ENCODE measurements around the gene TFIP11. TPM values are rescaled to one million over a fixed set of nuclear protein-coding genes. Genes with fewer than 3 reads are reported as not detected.

TFIP11 gene
- total RNA-seq, 4 donors from 2014 or later: 6.1 to 32.5 (median 18.1) TPM

DNA sequence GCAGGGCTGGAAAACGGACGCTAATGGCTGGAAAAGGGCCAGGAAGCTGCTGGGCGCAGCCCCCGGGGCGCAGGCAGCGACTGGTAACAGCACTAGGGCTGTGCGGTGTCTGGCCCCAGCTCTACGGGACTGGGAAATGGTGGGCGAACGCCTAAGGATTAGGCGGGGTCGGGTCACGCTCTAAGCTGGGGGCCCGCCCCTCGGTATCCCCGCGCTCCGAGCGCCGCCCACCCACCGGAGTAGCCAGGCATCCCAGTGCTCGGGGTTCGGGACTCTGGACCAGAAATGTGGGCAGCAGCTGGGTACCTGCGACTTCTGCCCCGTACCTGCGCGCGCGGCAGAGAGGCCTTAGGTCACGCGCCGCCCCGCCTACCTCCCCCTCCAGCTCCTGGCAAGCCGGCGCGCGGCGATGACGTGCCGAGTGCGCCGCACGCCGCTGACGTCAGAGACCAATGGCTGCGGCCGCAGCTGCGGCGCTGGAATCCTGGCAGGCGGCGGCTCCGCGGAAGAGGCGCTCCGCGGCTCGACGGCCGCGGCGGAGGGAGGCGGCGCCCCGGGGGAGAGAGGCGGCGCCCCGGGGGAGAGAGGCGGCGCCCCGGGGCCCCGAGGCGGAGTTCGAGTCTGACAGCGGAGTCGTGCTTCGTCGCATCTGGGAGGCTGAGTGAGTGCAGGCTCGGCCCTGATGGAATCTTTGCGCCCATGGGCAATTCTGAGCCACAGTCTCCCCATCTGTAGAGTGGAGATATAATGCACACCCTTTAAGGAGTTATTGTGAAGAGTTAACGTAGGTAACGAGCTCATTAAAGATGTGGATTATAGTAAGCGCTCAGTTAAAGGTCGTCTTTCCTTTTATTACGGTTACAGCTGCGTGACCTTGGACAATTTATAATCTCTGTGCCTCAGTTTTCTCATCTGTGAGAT is 28.6 kb downstream of the TFIP11 start, which contains the start of the genes HPS4 and SRRD:
TSS of gene HPS4 (minus strand) at position 345 of the 921 bp plus-strand sequence. CDS start 2,021 bp downstream, outside the sequence.
TSS of gene SRRD (plus strand) at position 439 of the 921 bp plus-strand sequence. CDS start at position 453, 14 bp downstream.
- H3K27ac ChIP-seq: peak within 1 kb of the TSS; percentile 88 to 94
- peak within 1 kb of the TSS; percentile 80 to 96 for H3K4me3 ChIP-seq
- peaks cover 14 to 27% of the 10 kb centered on the region in 2 donors for H3K4me1 ChIP-seq
- no peaks in the 10 kb centered on the region for H3K9me3 ChIP-seq
- no peaks in the 10 kb centered on the region for H3K27me3 ChIP-seq
- DNase-seq: peak; percentile 82 to 89
- no peaks in the 10 kb centered on the region for H3K36me3 ChIP-seq
- intact Hi-C loops (cut with DNase I; ENCODE audit: low total_unique reads): no loop called here
- peak; percentile 60 to 88 for TF ChIP-seq POLR2A (IDR thresholded peaks at IDR 0.05)
- TF ChIP-seq, protein P1, sequence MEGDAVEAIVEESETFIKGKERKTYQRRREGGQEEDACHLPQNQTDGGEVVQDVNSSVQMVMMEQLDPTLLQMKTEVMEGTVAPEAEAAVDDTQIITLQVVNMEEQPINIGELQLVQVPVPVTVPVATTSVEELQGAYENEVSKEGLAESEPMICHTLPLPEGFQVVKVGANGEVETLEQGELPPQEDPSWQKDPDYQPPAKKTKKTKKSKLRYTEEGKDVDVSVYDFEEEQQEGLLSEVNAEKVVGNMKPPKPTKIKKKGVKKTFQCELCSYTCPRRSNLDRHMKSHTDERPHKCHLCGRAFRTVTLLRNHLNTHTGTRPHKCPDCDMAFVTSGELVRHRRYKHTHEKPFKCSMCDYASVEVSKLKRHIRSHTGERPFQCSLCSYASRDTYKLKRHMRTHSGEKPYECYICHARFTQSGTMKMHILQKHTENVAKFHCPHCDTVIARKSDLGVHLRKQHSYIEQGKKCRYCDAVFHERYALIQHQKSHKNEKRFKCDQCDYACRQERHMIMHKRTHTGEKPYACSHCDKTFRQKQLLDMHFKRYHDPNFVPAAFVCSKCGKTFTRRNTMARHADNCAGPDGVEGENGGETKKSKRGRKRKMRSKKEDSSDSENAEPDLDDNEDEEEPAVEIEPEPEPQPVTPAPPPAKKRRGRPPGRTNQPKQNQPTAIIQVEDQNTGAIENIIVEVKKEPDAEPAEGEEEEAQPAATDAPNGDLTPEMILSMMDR (IDR thresholded peaks at IDR 0.05): peak in 2 of 4 experiments; percentile 4 to 18

DNA sequence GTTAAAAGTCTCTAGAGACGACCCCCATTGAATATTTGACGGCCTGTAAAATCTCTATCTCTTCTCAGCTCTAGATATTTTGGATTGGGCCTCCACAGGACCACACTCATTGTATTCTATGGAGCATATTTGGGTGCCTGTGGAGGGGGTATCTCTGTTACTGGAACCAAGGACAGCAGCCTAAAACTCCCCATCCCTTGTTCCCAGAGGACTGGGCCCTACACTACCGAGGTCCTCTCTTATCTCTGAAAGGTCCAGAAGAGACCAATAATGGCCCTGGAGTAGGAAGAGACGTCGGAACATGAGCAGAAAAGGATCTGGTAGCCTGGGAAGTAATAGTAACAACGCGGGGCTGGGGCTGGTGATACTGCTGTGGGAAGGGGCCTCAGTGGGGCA is 29.2 kb downstream of the TFIP11 start:
- Histone ChIP-seq H3K27me3 (no peaks in the 10 kb centered on the region), H3K36me3 (no peaks in the 10 kb centered on the region), H3K4me1 (peaks cover 14 to 27% of the 10 kb centered on the region in 2 donors), H3K9me3 (no peaks in the 10 kb centered on the region), H3K27ac (peak overlapping the region; percentile 88 to 94), H3K4me3 (peak overlapping the region; percentile 80 to 96)
- intact Hi-C loops (cut with DNase I; ENCODE audit: low total_unique reads): no loop called here
- no peak for TF ChIP-seq POLR2A (IDR thresholded peaks at IDR 0.05)
- TF ChIP-seq, protein P1 (IDR thresholded peaks at IDR 0.05): no peak
- no peak for DNase-seq

DNA sequence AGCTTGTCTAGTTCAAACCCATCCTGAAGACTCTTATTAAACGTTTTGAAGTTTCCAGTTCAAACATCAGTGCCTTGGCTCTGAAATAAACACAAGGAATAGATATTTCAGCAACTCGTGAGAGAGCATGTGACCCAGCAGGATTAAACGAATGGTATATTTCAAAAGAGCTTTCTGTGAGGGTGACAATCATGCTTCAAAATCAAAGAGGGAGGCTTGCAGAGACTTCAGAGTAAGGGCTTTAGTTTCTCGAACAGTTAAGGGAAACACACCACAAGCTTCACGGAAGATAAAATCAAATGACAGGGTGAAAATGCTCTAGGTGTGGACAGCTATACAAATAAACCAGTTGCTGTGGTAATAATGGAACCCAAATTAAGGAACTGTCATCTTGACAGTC is 30.1 kb downstream of the TFIP11 start:
- TF ChIP-seq, protein P1 (IDR thresholded peaks at IDR 0.05): no peak
- TF ChIP-seq POLR2A (IDR thresholded peaks at IDR 0.05): no peak
- no peak overlapping the region for H3K4me3 ChIP-seq
- H3K9me3 ChIP-seq: no peaks in the 10 kb centered on the region
- intact Hi-C loops (cut with DNase I; ENCODE audit: low total_unique reads): no loop called here
- no peaks in the 10 kb centered on the region for H3K27me3 ChIP-seq
- no peaks in the 10 kb centered on the region for H3K36me3 ChIP-seq
- peaks cover 14 to 27% of the 10 kb centered on the region in 2 donors for H3K4me1 ChIP-seq
- no peak overlapping the region for H3K27ac ChIP-seq
- DNase-seq: no peak

DNA sequence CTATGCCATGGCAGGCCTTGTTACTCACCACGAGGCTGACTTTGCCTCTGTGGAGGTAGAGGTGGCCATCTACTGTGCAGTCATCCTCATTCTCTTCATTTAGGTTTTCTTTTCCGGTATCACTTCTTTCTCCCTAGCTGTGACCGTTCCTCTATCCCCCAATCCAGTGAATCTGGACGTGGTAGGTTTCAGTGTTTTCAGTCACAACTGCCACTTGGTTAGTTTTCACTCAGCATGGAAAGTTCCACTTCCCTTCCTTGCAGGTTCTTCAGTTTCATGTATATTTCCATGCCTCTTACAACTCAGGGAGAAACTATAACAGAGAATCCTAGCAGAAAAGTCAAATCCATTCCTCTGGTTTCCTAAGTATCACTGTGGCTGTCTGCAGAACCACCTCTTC is 30.6 kb downstream of the TFIP11 start:
- H3K27ac ChIP-seq: no peak overlapping the region
- DNase-seq: no peak
- no peak overlapping the region for H3K4me3 ChIP-seq
- no peaks in the 10 kb centered on the region for H3K27me3 ChIP-seq
- TF ChIP-seq, protein P1 (IDR thresholded peaks at IDR 0.05): no peak
- TF ChIP-seq POLR2A (IDR thresholded peaks at IDR 0.05): no peak
- intact Hi-C loops (cut with DNase I; ENCODE audit: low total_unique reads): no loop called here
- no peaks in the 10 kb centered on the region for H3K9me3 ChIP-seq
- H3K4me1 ChIP-seq: peaks cover 14 to 27% of the 10 kb centered on the region in 2 donors
- H3K36me3 ChIP-seq: no peaks in the 10 kb centered on the region

DNA sequence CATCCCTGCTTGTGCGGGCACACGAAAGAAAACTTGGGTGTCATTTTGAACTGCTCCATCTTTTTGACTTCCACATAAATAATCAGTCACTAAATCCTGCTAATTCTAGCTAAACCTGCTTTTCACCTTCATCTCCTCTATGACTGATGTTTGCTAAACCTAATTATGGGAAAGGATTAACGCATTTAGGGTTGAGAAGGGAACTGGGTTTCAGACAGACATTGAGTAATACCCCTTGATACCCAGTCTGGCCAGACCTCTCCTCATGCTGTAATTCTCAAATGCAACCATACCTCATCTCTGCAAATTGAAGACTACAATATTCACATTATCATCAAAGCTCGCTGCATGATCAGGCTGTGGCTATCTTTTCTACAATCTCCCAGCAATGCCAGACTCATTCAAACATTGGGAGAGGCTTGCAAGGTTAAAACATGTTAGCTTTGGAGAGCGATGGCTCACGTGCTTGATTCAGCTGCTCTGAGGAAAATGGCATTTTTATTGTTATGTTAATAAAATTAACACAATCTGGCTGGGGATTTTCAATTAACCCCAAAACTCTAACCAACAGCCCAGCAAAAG is 31.1 kb downstream of the TFIP11 start:
- intact Hi-C loops (cut with DNase I; ENCODE audit: low total_unique reads): no loop called here
- no peaks in the 10 kb centered on the region for H3K27me3 ChIP-seq
- H3K4me1 ChIP-seq: peaks cover 14 to 27% of the 10 kb centered on the region in 2 donors
- DNase-seq: no peak
- H3K4me3 ChIP-seq: no peak overlapping the region
- H3K9me3 ChIP-seq: no peaks in the 10 kb centered on the region
- TF ChIP-seq POLR2A (IDR thresholded peaks at IDR 0.05): no peak
- TF ChIP-seq, protein P1 (IDR thresholded peaks at IDR 0.05): no peak
- no peaks in the 10 kb centered on the region for H3K36me3 ChIP-seq
- H3K27ac ChIP-seq: no peak overlapping the region
